Upper lobe of right lung (tissue), 1 donor: ENCODE measurements around the gene MMP28. TPM values are rescaled to one million over a fixed set of nuclear protein-coding genes. Genes with fewer than 3 reads are reported as not detected.
A peak's percentile ranks its signal among the peaks of the same experiment; 100 is the strongest.

Experiments
- ATAC-seq: fragments of 200-7000 bp; cut with Tn5 transposase; one replicate; pipeline ENCODE4 v1.9.1; 2020; ENCODE audit warnings: mild to moderate bottlenecking, moderate library complexity
- DNase-seq: peaks from one replicate; pipeline ENCODE4 v3.0.0-alpha.2; 2020
- H3K27ac ChIP-seq: fragments of 200-600 bp; one replicate; pipeline ENCODE4 v1.8.0; 2022
- H3K27me3 ChIP-seq: fragments of 200-600 bp; one replicate; pipeline ENCODE4 v1.8.0; 2022; ENCODE audit warnings: mild to moderate bottlenecking
- H3K36me3 ChIP-seq: fragments of 200-600 bp; one replicate; pipeline ENCODE4 v1.8.0; 2022
- H3K4me1 ChIP-seq: fragments of 200-600 bp; one replicate; pipeline ENCODE4 v1.8.0; 2022
- H3K4me3 ChIP-seq: fragments of 200-600 bp; one replicate; pipeline ENCODE4 v1.8.0; 2022; ENCODE audit warnings: mild to moderate bottlenecking
- H3K9me3 ChIP-seq: fragments of 200-600 bp; one replicate; pipeline ENCODE4 v1.8.0; 2022
- intact Hi-C: fragments of 100-400 bp; cut with DNase I; formaldehyde crosslinking; loops from one replicate; pipeline ENCODE4 v1.11.0; 2022
- total RNA-seq: library from RNA; stranded (reverse); fragmentation: NEBNext Ultra II Directional; extraction: Animal tissue kit (Norgen Biotek cat#: 25700); gene quantifications from one replicate; pipeline ENCODE4 v1.2.1, GENCODE V29; 2021
- TF ChIP-seq, protein P1 (sequence below): fragments of 200-600 bp; IDR thresholded peaks from one replicate; pipeline ENCODE4 v1.8.0; 2022; ENCODE audit warnings: antibody characterized with exemption
- donor health status: DM: no; HTN: yes; CAD: no; lungs with severe emphysema.

MMP28 gene
- total RNA-seq, 1 donor from 2014 or later = 55.6 TPM

DNA sequence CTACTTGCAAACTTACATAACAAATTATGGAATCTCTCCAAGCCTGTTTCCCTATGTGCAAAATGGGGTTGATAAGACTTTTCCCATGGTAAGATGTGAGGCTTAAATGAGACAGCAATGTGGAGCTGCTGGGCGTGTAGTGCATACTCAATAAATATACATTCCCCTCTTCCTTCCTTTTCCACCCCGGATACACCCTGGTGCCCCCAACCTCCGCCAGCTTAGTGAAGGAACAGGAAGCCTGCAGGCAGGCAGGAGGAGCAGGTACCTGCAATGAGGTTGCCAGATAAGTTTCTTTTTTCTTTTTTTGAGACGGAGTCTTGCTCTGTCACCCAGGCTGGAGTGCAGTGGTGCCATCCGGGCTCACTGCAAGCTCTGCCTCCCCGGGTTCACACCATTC, 19.9 kb downstream of the MMP28 start:
- no peaks in the 10 kb centered on the region for H3K36me3 ChIP-seq
- TF ChIP-seq, protein P1, sequence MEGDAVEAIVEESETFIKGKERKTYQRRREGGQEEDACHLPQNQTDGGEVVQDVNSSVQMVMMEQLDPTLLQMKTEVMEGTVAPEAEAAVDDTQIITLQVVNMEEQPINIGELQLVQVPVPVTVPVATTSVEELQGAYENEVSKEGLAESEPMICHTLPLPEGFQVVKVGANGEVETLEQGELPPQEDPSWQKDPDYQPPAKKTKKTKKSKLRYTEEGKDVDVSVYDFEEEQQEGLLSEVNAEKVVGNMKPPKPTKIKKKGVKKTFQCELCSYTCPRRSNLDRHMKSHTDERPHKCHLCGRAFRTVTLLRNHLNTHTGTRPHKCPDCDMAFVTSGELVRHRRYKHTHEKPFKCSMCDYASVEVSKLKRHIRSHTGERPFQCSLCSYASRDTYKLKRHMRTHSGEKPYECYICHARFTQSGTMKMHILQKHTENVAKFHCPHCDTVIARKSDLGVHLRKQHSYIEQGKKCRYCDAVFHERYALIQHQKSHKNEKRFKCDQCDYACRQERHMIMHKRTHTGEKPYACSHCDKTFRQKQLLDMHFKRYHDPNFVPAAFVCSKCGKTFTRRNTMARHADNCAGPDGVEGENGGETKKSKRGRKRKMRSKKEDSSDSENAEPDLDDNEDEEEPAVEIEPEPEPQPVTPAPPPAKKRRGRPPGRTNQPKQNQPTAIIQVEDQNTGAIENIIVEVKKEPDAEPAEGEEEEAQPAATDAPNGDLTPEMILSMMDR = no peak
- peaks cover 43% of the 10 kb centered on the region for H3K4me1 ChIP-seq
- no peaks in the 10 kb centered on the region for H3K9me3 ChIP-seq
- no peak for ATAC-seq
- intact Hi-C loops = no loop called here
- DNase-seq = no peak
- H3K4me3 ChIP-seq = no peak overlapping the region
- H3K27ac ChIP-seq = peak overlapping the region; percentile 70
- no peaks in the 10 kb centered on the region for H3K27me3 ChIP-seq

DNA sequence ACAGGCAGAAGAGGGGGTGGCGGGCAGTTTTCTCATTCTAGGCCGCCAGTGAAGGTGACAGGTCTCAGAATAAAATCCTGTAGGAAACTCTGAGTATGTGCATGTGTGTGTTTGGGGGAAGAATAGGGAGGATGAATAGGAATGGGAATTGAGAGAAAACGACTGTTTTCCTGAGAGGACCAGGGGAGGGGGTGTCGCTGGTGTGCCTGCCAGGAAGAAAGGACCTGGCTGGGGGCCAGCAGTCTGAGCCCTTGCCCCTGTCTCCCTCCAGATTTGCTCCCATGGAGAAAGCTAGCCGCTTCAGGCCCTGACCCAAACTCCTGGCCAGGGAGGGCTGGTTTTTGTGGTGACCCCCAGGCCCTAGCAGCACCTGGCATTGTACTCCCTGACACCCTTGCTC, 20.4 kb downstream of the MMP28 start:
- ATAC-seq = no peak
- H3K4me1 ChIP-seq = peaks cover 43% of the 10 kb centered on the region

DNA sequence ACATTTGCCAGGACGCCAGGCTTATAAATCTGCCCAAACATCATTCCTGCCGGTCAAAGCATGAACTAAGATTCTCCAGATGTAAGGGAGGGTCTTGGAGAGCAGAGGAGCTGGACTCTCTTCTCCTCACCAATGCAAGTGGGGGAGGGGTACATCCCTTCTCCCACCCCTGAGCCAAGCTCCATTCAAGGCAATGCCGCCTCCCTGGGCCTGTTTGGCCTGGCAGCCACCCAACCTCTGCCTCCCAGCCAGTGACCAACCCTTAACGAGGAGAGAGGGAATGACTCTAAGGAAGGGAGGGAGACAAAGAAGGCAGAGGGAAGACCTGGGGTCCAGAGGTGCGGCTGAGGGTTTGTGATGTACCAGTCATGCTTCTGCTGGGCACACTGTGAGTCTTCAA, 20.9 kb downstream of the MMP28 start:
- Histone ChIP-seq H3K9me3 (no peaks in the 10 kb centered on the region), H3K27me3 (no peaks in the 10 kb centered on the region), H3K4me1 (peaks cover 43% of the 10 kb centered on the region), H3K36me3 (no peaks in the 10 kb centered on the region), H3K4me3 (no peak overlapping the region), H3K27ac (peak overlapping the region; percentile 70)
- intact Hi-C loops = no loop called here
- ATAC-seq = peak; percentile 55
- DNase-seq = peak; percentile 80
- TF ChIP-seq, protein P1 = no peak

More for the DNA sequence above, 20.4 kb downstream of the MMP28 start:
- Histone ChIP-seq H3K9me3 (no peaks in the 10 kb centered on the region), H3K4me3 (no peak overlapping the region), H3K36me3 (no peaks in the 10 kb centered on the region), H3K27ac (peak overlapping the region; percentile 70), H3K27me3 (no peaks in the 10 kb centered on the region)
- no peak for DNase-seq
- TF ChIP-seq, protein P1 = no peak
- intact Hi-C loops = no loop called here

GRCh38 chr17:35773679-35774425, 21.6 kb downstream of the MMP28 start:
- peaks cover 43% of the 10 kb centered on the region for H3K4me1 ChIP-seq
- no peaks in the 10 kb centered on the region for H3K27me3 ChIP-seq
- peak; percentile 66 for DNase-seq
- intact Hi-C loops = no loop called here
- no peaks in the 10 kb centered on the region for H3K36me3 ChIP-seq
- H3K4me3 ChIP-seq = no peak overlapping the region
- peak; percentile 75 for ATAC-seq
- H3K9me3 ChIP-seq = no peaks in the 10 kb centered on the region
- TF ChIP-seq, protein P1 = no peak
- peak overlapping the region; percentile 70 for H3K27ac ChIP-seq

DNA sequence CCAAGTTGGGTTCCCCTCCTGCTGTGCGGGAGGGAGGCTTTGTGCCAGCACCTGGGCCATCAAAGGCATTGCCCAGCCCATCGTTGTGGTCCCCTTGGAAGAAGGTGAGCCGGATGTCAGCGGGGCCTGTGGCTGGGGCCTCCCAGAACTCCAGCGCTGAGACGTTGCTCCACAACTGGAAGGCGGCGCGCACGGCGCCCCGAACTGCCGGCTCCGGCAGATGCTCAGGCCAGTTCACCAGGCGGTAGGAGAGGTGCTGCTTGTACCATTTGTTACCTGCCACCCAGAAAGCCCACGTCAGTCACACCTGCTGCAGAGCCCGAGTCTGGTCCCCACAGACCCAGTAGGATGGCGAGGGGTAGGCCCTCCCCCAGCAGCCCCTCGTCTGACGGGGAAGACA, 22.3 kb downstream of the MMP28 start:
- Histone ChIP-seq H3K27me3 (no peaks in the 10 kb centered on the region), H3K9me3 (no peaks in the 10 kb centered on the region), H3K27ac (peak overlapping the region; percentile 70), H3K36me3 (no peaks in the 10 kb centered on the region), H3K4me1 (peaks cover 43% of the 10 kb centered on the region), H3K4me3 (no peak overlapping the region)
- intact Hi-C loops = no loop called here
- TF ChIP-seq, protein P1 = no peak
- ATAC-seq (no peak), DNase-seq (no peak)
